Amniotic epithelial cell (primary cell): ENCODE data around the gene APEX2.
"Not testable (repeated sequence)": the region's sequence is repeated elsewhere in the genome, so short reads cannot be mapped to it uniquely, and the experiment has no call there.

Source experiments
- DNase-seq: peaks from one replicate; pipeline ENCODE4 v3.0.0-alpha.2; 2010; ENCODE audit warnings: low read depth

APEX2 gene

GRCh38 chrX:55014897-55015299 is 14.7 kb downstream of the APEX2 start:
- DNase-seq = no peak

GRCh38 chrX:55026143-55026542 is 26.0 kb downstream of the APEX2 start:
- no peak for DNase-seq

DNA sequence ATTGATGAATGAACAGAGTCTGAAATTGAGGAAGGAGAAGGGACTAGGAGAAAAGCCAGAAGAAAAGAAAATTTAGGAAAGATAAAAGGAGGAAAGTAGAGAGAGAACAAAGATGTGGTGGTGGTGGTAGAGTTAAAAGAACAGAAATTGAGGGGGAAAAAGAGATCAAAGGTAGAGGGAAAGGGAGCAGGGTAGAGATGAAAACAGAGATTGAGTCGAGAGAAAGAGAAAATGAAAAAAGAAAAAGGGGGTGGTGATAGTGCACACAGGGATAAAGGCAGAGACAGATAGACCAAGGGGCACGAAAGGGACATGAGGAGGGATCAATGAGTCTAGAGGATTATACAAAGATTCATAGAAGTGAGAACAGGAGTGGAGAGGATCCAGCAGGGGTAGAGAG is 26.7 kb downstream of the APEX2 start:
- no peak for DNase-seq

- DNase-seq = no peak
Measured at GRCh38 chrX:55028040-55028439, 27.9 kb downstream of the APEX2 start.

DNA sequence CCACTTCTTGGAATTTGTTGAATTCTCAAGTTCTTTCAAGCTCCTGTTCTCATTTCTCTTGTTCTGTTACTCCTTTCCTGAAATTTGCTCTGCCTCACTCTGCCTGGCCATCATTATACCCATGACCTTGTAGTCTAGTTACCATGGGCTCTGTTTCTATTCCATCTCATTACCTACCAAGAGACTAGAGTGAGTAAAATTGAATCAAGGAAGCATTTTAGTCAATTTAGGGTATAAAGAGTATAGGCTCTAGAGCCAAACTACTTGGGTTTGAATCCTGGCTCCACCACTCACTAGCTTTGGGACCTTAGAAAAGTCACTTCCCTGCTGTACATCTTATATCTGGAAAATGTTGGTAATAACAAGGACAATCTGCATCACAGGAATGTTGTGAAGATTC is 28.4 kb downstream of the APEX2 start:
- no peak for DNase-seq

- DNase-seq = no peak
Measured at GRCh38 chrX:55029291-55029690, 29.1 kb downstream of the APEX2 start.

GRCh38 chrX:55030271-55031205 is 30.4 kb downstream of the APEX2 start, which contains the start of gene ALAS2:
TSS of gene ALAS2 (minus strand) at chrX:55030977. CDS start at chrX:55026000, 4,977 bp downstream.
- no peak for DNase-seq

- no peak for DNase-seq
Measured at GRCh38 chrX:55033429-55033828, 33.3 kb downstream of the APEX2 start.

DNA sequence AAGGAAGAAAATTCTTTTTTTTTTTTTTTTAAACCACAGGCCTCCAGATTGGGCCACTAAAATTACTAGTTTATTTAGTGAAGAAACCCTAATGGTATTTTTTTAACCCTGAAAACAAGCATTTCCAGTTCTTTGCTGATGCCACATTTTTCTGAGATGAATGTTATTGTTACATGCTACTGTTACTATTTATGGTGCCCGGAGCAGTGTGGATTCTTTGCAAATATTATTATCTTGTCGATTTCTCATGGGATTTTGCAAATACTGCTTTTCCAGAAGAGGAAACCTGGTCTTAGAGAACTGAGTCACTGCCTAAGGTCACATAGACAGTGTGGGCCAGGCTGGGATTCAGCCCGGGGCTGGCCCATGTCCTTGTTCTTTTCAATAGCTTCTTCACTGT is 39.3 kb downstream of the APEX2 start:
- no peak for DNase-seq

DNA sequence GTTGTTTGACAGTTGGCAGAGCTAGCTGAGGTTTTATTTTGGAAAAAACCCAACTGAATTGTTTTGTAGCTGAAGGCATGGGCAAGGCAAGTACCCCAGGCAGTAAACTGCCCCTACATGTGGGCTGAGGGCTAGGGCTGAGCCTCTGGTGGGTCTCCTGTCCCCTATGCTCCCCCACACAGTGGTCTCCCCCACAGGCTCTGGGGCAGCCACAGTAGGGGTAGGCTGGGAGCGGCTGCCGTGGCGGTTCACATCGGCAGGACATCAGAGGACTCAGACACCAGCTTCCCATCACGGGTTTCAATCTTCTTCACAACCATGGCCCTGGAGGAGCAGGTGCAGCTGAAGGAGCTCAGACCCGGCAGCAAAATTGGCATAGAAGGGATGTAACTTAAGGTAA is 41.4 kb downstream of the APEX2 start:
- no peak for DNase-seq

GRCh38 chrX:55050599-55050998 is 50.4 kb downstream of the APEX2 start:
- DNase-seq = not testable (repeated sequence)

DNA sequence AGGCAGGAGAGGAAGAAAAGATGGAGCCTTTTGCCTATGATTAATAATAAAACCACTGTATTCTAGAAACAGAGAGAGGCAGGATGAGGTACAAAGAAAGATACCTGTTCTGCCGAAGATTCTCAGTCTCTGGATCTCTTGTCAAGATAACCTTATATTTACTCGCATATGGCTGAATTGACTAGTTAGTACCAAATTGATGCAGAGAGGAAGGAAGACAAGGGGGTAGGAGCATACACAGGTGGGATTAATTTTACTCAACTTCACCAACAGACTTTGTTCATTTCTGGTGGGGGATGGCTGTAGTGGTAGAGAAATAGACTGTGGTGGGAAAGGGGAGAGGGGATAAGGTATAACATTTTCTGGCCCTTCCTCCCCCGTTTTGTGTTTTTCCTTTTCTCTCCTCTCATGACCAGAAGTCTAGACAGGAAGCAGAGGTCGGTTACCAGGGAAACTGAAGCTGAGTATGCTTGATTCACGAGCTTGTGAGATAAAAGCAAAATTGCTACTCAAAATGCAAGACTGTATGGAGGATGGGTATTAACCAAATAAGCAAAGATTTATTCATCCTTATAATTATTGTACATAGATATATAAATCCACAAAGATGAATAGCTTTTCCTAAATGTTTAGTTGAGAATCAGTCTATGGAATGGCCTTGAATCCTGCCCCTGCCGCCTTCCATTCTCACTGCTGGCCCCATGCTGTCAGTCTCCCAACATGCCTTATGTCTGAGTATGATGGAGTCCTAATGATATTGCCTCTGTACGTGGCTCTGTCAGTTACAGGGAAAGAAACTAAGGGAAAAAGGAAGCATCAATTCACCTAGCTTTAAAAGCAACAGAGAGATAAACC is 56.9 kb downstream of the APEX2 start:
- peak; percentile 59 for DNase-seq

GRCh38 chrX:55057675-55058249 is 57.6 kb downstream of the APEX2 start:
- DNase-seq = peak; percentile 24
